HG03571 (cell line): ENCODE data around the gene GAD2.

Source experiments
- ATAC-seq: cut with Tn5 transposase; IDR thresholded peaks from one replicate; pipeline ENCODE4 v1.9.1; 2021; ENCODE audit not compliant: unreplicated experiment

GAD2 gene

GRCh38 chr10:26221541-26221940, 5.0 kb downstream of the GAD2 start:
- ATAC-seq = no peak

- no peak for ATAC-seq
Observed at GRCh38 chr10:26222563-26222962, 6.0 kb downstream of the GAD2 start.

GRCh38 chr10:26225322-26225721, 8.7 kb downstream of the GAD2 start:
- ATAC-seq = no peak

- no peak for ATAC-seq
Observed at GRCh38 chr10:26227786-26228185, 11.2 kb downstream of the GAD2 start.

- ATAC-seq = no peak
Observed at GRCh38 chr10:26232174-26232573, 15.6 kb downstream of the GAD2 start.

- ATAC-seq = no peak
Observed at GRCh38 chr10:26235761-26236160, 19.2 kb downstream of the GAD2 start.

- ATAC-seq = no peak
Observed at GRCh38 chr10:26238378-26238777, 21.8 kb downstream of the GAD2 start.

- ATAC-seq = no peak
Observed at GRCh38 chr10:26242706-26243350, 26.3 kb downstream of the GAD2 start.

- no peak for ATAC-seq
Observed at GRCh38 chr10:26243351-26243720, 26.8 kb downstream of the GAD2 start.

GRCh38 chr10:26249681-26250080, 33.1 kb downstream of the GAD2 start:
- ATAC-seq = no peak

- no peak for ATAC-seq
Observed at GRCh38 chr10:26251925-26252324, 35.4 kb downstream of the GAD2 start.

GRCh38 chr10:26254616-26255015, 38.0 kb downstream of the GAD2 start:
- ATAC-seq = no peak

GRCh38 chr10:26259341-26259740, 42.8 kb downstream of the GAD2 start:
- no peak for ATAC-seq

- ATAC-seq = no peak
Observed at GRCh38 chr10:26269754-26270153, 53.2 kb downstream of the GAD2 start.

- ATAC-seq = no peak
Observed at GRCh38 chr10:26274391-26274790, 57.8 kb downstream of the GAD2 start.

GRCh38 chr10:26278295-26278694, 61.7 kb downstream of the GAD2 start:
- no peak for ATAC-seq

GRCh38 chr10:26290236-26290635, 73.7 kb downstream of the GAD2 start:
- ATAC-seq = no peak

- no peak for ATAC-seq
Observed at GRCh38 chr10:26291721-26292480, 75.3 kb downstream of the GAD2 start.

- no peak for ATAC-seq
Observed at GRCh38 chr10:26296360-26296759, 79.8 kb downstream of the GAD2 start.

- ATAC-seq = no peak
Observed at GRCh38 chr10:26300001-26300400, 83.4 kb downstream of the GAD2 start.

GRCh38 chr10:26303366-26303765, 86.8 kb downstream of the GAD2 start:
- no peak for ATAC-seq

GRCh38 chr10:26310361-26310760, 93.8 kb downstream of the GAD2 start:
- ATAC-seq = no peak
